K562 (cell line): ENCODE data around the gene MMRN2. TPM values are rescaled to one million over a fixed set of nuclear protein-coding genes. Genes with fewer than 3 reads are reported as not detected.

Experiments
- ATAC-seq: fragments of 200-7000 bp; cut with Tn5 transposase; 3 replicates; pipeline ENCODE4 v1.9.1; 2020; ENCODE audit warnings: moderate library complexity
- BruUV-seq: library from RNA; stranded (reverse); fragments of 400-500 nt; replicated peaks from 2 replicates; lab custom pipeline; 2021; lab: Mats Ljungman, UMichigan
- CTCF ChIA-PET: fragments of 300-600 bp; formaldehyde crosslinking; extraction: SDS; loops from one replicate; lab custom pipeline; 2021; ENCODE audit warnings: low intra/inter-chr PET ratio; lab: Yijun Ruan, JAX
- POLR2A ChIA-PET: fragments of 300-600, 350-650 bp; sonication (Branson Sonifier 250); formaldehyde crosslinking; extraction: SDS; loops from one replicate; lab custom pipeline; 2021; ENCODE audit warnings: antibody characterized with exemption, inconsistent platforms; lab: Yijun Ruan, JAX
- DNase-seq, 4 experiments: peaks; one replicate each; pipeline versions ENCODE4 v3.0.0 to v3.0.0-alpha.2; 2011 to 2018; ENCODE audit warnings: low spot score in 3 of 4, mixed read lengths in 3 of 4; ENCODE audit errors: extremely low read depth in 1 of 4
- FAIRE-seq: peaks from 2 replicates; lab custom pipeline; 2011; peaks lifted over from hg19 to GRCh38; lab: Jason Lieb, UNC
- H2AFZ ChIP-seq: 2 replicates; pipeline ENCODE4 v1.6.0; 2011; ENCODE audit warnings: low read depth, low read length, control low read depth, inconsistent platforms
- H3K27ac ChIP-seq: fragments of 200-600 bp; 3 replicates; pipeline ENCODE4 v1.8.0; 2011; ENCODE audit warnings: low read depth, mild to moderate bottlenecking, control low read depth, inconsistent platforms, low read length, moderate library complexity, mixed read lengths; ENCODE audit errors: extremely low read depth
- H3K27me3 ChIP-seq, 2 experiments: fragments of 300-600 bp in 1 of 2; 2 replicates in 1 of 2; 3 replicates in 1 of 2; pipeline versions ENCODE4 v1.6.0 to v1.8.0; 2011; ENCODE audit warnings: inconsistent platforms in 2 of 2, low read length in 2 of 2, mild to moderate bottlenecking in 1 of 2, mixed read lengths in 1 of 2, moderate library complexity in 1 of 2; ENCODE audit not compliant: control insufficient read depth in 2 of 2, insufficient read depth in 2 of 2
- H3K36me3 ChIP-seq: fragments of 300-600 bp; 3 replicates; pipeline ENCODE4 v1.8.0; 2011; ENCODE audit warnings: mild to moderate bottlenecking, low read length, inconsistent platforms; ENCODE audit not compliant: control insufficient read depth, insufficient read depth
- H3K4me1 ChIP-seq, 2 experiments: fragments of 200-600 bp in 1 of 2; replicated peaks in 1 of 2; 2 replicates in 1 of 2; 3 replicates in 1 of 2; pipeline versions ENCODE4 v1.5.1 to v1.8.0; 2011; ENCODE audit warnings: inconsistent platforms in 2 of 2, low read length in 2 of 2, mild to moderate bottlenecking in 1 of 2, mixed read lengths in 1 of 2, moderate library complexity in 1 of 2; ENCODE audit not compliant: control insufficient read depth in 2 of 2, insufficient read depth in 2 of 2
- H3K4me2 ChIP-seq: 2 replicates; pipeline ENCODE4 v1.6.1; 2011; ENCODE audit warnings: low read length, control low read depth, inconsistent platforms, mixed read lengths; ENCODE audit not compliant: insufficient read depth
- H3K4me3 ChIP-seq: fragments of 200-600 bp; sonication (generic), shearing (Covaris generic); 2 replicates; pipeline ENCODE4 v1.5.1; 2016; ENCODE audit warnings: control low read depth, inconsistent platforms
- H3K79me2 ChIP-seq: fragments of 200-600 bp; 3 replicates; pipeline ENCODE4 v1.8.0; 2011; ENCODE audit warnings: low read length, inconsistent platforms; ENCODE audit not compliant: control insufficient read depth, insufficient read depth
- H3K9ac ChIP-seq, 2 experiments: 2 replicates each; pipeline versions ENCODE4 v1.6.0 to v1.6.1; 2011; ENCODE audit warnings: low read depth in 2 of 2, low read length in 2 of 2, control low read depth in 1 of 2, inconsistent platforms in 1 of 2, mild to moderate bottlenecking in 1 of 2, mixed read lengths in 1 of 2; ENCODE audit not compliant: insufficient read depth in 1 of 2
- H3K9me1 ChIP-seq: one replicate; pipeline ENCODE4 v1.6.0; 2011; ENCODE audit warnings: inconsistent platforms, mild to moderate bottlenecking, low read length, moderate library complexity; ENCODE audit not compliant: control insufficient read depth, insufficient read depth
- H3K9me3 ChIP-seq: replicated peaks from 2 replicates; pipeline ENCODE4 v1.5.1; 2011; ENCODE audit warnings: low read depth, low read length, inconsistent platforms; ENCODE audit not compliant: control insufficient read depth, insufficient read depth
- H4K20me1 ChIP-seq: replicated peaks from 2 replicates; pipeline ENCODE4 v1.6.1; 2011; ENCODE audit warnings: low read length, inconsistent platforms, mixed read lengths; ENCODE audit not compliant: control insufficient read depth, insufficient read depth
- BRCA1 ChIP-seq, 2 experiments: fragments of 450-650 bp in 1 of 2; sonication (generic) in 1 of 2; formaldehyde crosslinking in 1 of 2; IDR thresholded peaks; 2 replicates each; pipeline versions ENCODE4 v1.5.0 to v1.6.1; 2017 to 2020; ENCODE audit warnings: mild to moderate bottlenecking in 1 of 2, missing genetic modification reagents in 1 of 2
- BRD9 ChIP-seq: fragments of 450-650 bp; IDR thresholded peaks from 2 replicates; pipeline ENCODE4 v1.6.1; 2018; ENCODE audit warnings: low read depth; ENCODE audit not compliant: partially characterized antibody
- EGR1 ChIP-seq: fragments of 450-650 bp; conservative IDR thresholded peaks from 2 replicates; pipeline ENCODE4 v1.6.1; 2017; ENCODE audit warnings: mild to moderate bottlenecking
- FOSL1 ChIP-seq: fragments of 200-800 bp; sonication (Bioruptor generic); conservative IDR thresholded peaks from 2 replicates; pipeline ENCODE4 v1.6.1; 2016; ENCODE audit warnings: missing genetic modification characterization, missing compliant biosample characterization
- RCOR1 ChIP-seq, 2 experiments: IDR thresholded peaks; 2 replicates each; pipeline ENCODE4 v1.6.1; 2012; ENCODE audit warnings: low read depth in 2 of 2, low read length in 2 of 2, borderline replicate concordance in 1 of 2, improper control_type of control experiment in 1 of 2
- SP1 ChIP-seq: sonication (generic); formaldehyde crosslinking; IDR thresholded peaks from 2 replicates; pipeline ENCODE4 v1.8.1; 2022; ENCODE audit warnings: mild to moderate bottlenecking, missing genetic modification reagents
- SRSF1 ChIP-seq: fragments of 200-400 bp; formaldehyde crosslinking; IDR thresholded peaks from 2 replicates; pipeline ENCODE4 v1.6.1; 2017; ENCODE audit warnings: mild to moderate bottlenecking, low read depth, low read length, moderate library complexity
- THRB ChIP-seq: fragments of 450-650 bp; formaldehyde crosslinking; conservative IDR thresholded peaks from 2 replicates; pipeline ENCODE4 v1.4.0; 2022; ENCODE audit warnings: mild to moderate bottlenecking, missing genetic modification characterization
- ZNF212 ChIP-seq: fragments of 450-650 bp; formaldehyde crosslinking; IDR thresholded peaks from 2 replicates; pipeline ENCODE4 v1.4.0; 2020; ENCODE audit warnings: mild to moderate bottlenecking
- WGBS: fragments of 100-300 bp; shearing (Covaris generic); methylation state at CpG from one replicate; pipeline ENCODE4 v1.1.6; 2016; ENCODE audit warnings: low coverage, mixed read lengths; ENCODE audit not compliant: insufficient coverage; ENCODE audit errors: missing lambda C conversion rate; 5-methylcytosine and 5-hydroxymethylcytosine counted together
- in situ Hi-C: fragments of 300-500 bp; cut with MboI; formaldehyde crosslinking; loops from 4 replicates; pipeline ENCODE4 v1.15.0; 2018; ENCODE audit warnings: inconsistent platforms, mixed read lengths
- intact Hi-C: fragments of 100-400 bp; cut with micrococcal nuclease; formaldehyde crosslinking; loops from 2 replicates; pipeline ENCODE4 v1.14.2; 2022
- polyA plus RNA-seq, 8 experiments: library from polyadenylated mRNA; depleted of rRNA in 4 of 8; stranded (reverse) in 5 of 8; unstranded in 3 of 8; fragments of >200 nt; fragmentation: Nextera tagmentation in 2 of 8; fragmentation: Illumina TruSeq in 1 of 8; extraction: Ambion mirVana in 2 of 8; extraction: Trizol in 1 of 8; gene quantifications; 2 replicates each; pipeline versions ENCODE4 v1.2.1 to v1.2.3, GENCODE V29; 2011 to 2014; ENCODE audit warnings: inconsistent platforms in 1 of 8, missing spikeins in 1 of 8
- total RNA-seq, 7 experiments: library from RNA; depleted of rRNA in 6 of 7; stranded (reverse); fragments of >200 nt in 6 of 7; fragmentation: Illumina TruSeq in 2 of 7; extraction: Trizol in 2 of 7; gene quantifications; 2 replicates each; pipeline versions ENCODE4 v1.2.1 to v1.2.3, GENCODE V29; 2011 to 2021; ENCODE audit warnings: low replicate concordance in 1 of 7
- TF ChIP-seq, protein P1 (sequence below), 2 experiments: fragments of 450-650 bp in 1 of 2; sonication (generic) in 1 of 2; formaldehyde crosslinking in 1 of 2; IDR thresholded peaks in 1 of 2; conservative IDR thresholded peaks in 1 of 2; 2 replicates each; pipeline versions ENCODE4 v1.6.1 to v1.8.1; 2016 to 2023; ENCODE audit warnings: mild to moderate bottlenecking in 2 of 2, moderate library complexity in 2 of 2, inconsistent platforms in 1 of 2, missing genetic modification reagents in 1 of 2
- TF ChIP-seq, protein P2 (sequence below): fragments of 250-450 bp; sonication (Bioruptor Pico); IDR thresholded peaks from 2 replicates; pipeline ENCODE4 v1.8.0; 2021; ENCODE audit warnings: moderate library complexity, mild to moderate bottlenecking, inconsistent platforms
- TF ChIP-seq, protein P3 (sequence below): fragments of 450-650 bp; IDR thresholded peaks from 2 replicates; pipeline ENCODE4 v1.6.1; 2016; ENCODE audit warnings: low read depth, mild to moderate bottlenecking, moderate library complexity

MMRN2 gene
- total and polyA plus RNA-seq, 9 of the 15 experiments (the other 6 are each of a cell fraction or from before 2014, with no cell fraction given): 0.07 to 2.0 (median 1.2) TPM

DNA sequence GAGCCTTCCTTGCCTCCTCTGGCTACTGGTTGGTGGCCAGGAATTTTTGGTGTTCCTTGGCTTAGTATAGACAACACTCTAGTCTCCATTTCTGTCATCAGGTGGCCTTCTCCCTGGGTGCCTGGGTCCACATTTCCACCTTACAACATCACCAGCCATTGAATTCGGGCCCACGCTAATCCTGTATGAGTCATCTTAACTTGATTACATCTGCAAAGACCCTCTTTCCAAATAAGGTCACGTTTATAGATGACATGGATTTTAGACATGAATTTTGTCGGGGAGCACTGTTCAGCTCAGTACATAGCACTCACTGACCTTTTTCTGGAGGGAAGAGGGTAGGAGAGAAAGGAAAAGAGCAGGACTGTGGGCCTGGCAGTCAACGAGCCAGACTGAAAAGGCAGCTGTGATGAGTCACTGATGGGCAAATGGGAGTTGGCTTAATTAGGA, 39.4 kb downstream of the MMRN2 start:
- no peaks in the 10 kb centered on the region for H3K79me2 ChIP-seq
- no peaks in the 10 kb centered on the region for H3K27me3 ChIP-seq
- no peak overlapping the region for H2AFZ ChIP-seq
- whole genome bisulfite sequencing: 29% methylated on average over 5 of the region's 5 CpGs
- no peak overlapping the region for H3K4me2 ChIP-seq
- TF ChIP-seq, protein P1, sequence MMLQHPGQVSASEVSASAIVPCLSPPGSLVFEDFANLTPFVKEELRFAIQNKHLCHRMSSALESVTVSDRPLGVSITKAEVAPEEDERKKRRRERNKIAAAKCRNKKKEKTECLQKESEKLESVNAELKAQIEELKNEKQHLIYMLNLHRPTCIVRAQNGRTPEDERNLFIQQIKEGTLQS (IDR thresholded peaks at IDR 0.05): peak; percentile 69
- TF ChIP-seq, protein P1 (CRISPR knock-in tag; conservative IDR thresholded peaks at IDR 0.05): no peak
- peak; percentile 48; the same call in 1 of the 2 replicates for TF ChIP-seq FOSL1 (tag)
- TF ChIP-seq, protein P2, sequence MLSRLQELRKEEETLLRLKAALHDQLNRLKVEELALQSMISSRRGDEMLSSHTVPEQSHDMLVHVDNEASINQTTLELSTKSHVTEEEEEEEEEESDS (CRISPR knock-in tag): no peak
- peaks cover 53% of the 10 kb centered on the region for H3K36me3 ChIP-seq
- ChIA-PET CTCF (no interaction called here), POLR2A (no interaction called here)
- no peaks in the 10 kb centered on the region for H3K9me3 ChIP-seq
- H4K20me1 ChIP-seq: no peaks in the 10 kb centered on the region
- ATAC-seq (no peak), DNase-seq (no peak), FAIRE-seq (no peak)
- 0 out of 3 replicates have a peak overlapping the region, but pooled peaks have one; percentile 22 for H3K27ac ChIP-seq
- H3K9ac ChIP-seq: no peak overlapping the region
- no peak overlapping the region for H3K4me3 ChIP-seq
- BruUV-seq: no TSS peak
- intact Hi-C loops: no loop called here
- in situ Hi-C loops: no loop called here
- no peaks in the 10 kb centered on the region for H3K9me1 ChIP-seq
- no peaks in the 10 kb centered on the region; a peak in 1 of 5 replicates for H3K4me1 ChIP-seq

DNA sequence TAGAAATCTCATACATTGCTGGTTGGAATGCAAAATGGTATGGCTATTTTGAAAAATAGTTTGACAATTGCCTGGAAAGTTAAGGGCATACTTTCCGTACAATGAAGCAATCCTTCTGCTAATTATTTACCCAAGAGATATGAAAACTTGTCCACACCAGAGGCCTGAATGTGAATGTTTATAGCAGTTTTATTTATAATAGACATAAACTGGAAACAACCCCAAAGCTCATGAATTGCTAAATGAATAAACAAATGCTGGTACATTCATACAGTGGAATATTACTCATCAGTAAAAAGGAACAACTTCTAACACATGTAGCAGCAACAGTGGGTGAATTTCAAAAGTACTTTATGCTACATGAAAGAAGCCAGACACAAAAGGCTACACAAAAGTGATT, 42.7 kb downstream of the MMRN2 start:
- Histone ChIP-seq H3K4me1 (no peaks in the 10 kb centered on the region; a peak in 1 of 5 replicates), H3K79me2 (no peaks in the 10 kb centered on the region), H3K27me3 (no peaks in the 10 kb centered on the region), H3K9me3 (no peaks in the 10 kb centered on the region), H4K20me1 (no peaks in the 10 kb centered on the region), H3K36me3 (peaks cover 29% of the 10 kb centered on the region; the same call in 2 of the 3 replicates), H2AFZ (no peak overlapping the region), H3K4me2 (no peak overlapping the region), H3K27ac (no peak overlapping the region), H3K4me3 (no peak overlapping the region), H3K9me1 (no peaks in the 10 kb centered on the region), H3K9ac (no peak overlapping the region)
- ChIA-PET POLR2A (no interaction called here), CTCF (no interaction called here)
- in situ Hi-C loops (no loop called here), intact Hi-C loops (no loop called here)
- WGBS: 80% methylated on average over 1 of the region's 1 CpG
- ATAC-seq: no peak
- DNase-seq: no peak
- no peak for FAIRE-seq
- BruUV-seq: no TSS peak
- TF ChIP-seq RCOR1 (IDR thresholded peaks at IDR 0.05; ENCODE audit: borderline replicate concordance in 1 of 2, low read depth in 2 of 2, low read length in 2 of 2): no peak
- no peak for TF ChIP-seq EGR1
- no peak for TF ChIP-seq THRB (CRISPR knock-in tag)
- TF ChIP-seq ZNF212: no peak
- no peak for TF ChIP-seq BRD9
- TF ChIP-seq BRCA1 (IDR thresholded peaks at IDR 0.05): no peak
- no peak for TF ChIP-seq BRCA1 (CRISPR knock-in tag; IDR thresholded peaks at IDR 0.05)
- no peak for TF ChIP-seq SRSF1
- TF ChIP-seq SP1 (CRISPR knock-in tag): no peak
- TF ChIP-seq, protein P3, sequence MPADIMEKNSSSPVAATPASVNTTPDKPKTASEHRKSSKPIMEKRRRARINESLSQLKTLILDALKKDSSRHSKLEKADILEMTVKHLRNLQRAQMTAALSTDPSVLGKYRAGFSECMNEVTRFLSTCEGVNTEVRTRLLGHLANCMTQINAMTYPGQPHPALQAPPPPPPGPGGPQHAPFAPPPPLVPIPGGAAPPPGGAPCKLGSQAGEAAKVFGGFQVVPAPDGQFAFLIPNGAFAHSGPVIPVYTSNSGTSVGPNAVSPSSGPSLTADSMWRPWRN: no peak
